PFSK-1 (cell line): ENCODE results near the gene FCHSD1.

Source experiments
- FOXP2 ChIP-seq: optimal IDR thresholded peaks from 2 replicates; pipeline ENCODE3; 2011; ENCODE audit warnings: borderline replicate concordance, control low read depth, inconsistent platforms; ENCODE audit not compliant: insufficient read depth; ENCODE audit errors: extremely low read length, extremely low read depth
- POLR2AphosphoS5 ChIP-seq: IDR thresholded peaks from 2 replicates; pipeline ENCODE4 v1.6.1; 2012; ENCODE audit warnings: low read depth, mild to moderate bottlenecking, control low read depth, low read length, moderate library complexity
- SIN3A ChIP-seq: IDR thresholded peaks from 2 replicates; pipeline ENCODE4 v1.6.1; 2012; ENCODE audit warnings: mild to moderate bottlenecking, low read length, moderate library complexity, borderline replicate concordance; ENCODE audit not compliant: insufficient read depth
- TAF1 ChIP-seq: IDR thresholded peaks from 2 replicates; pipeline ENCODE4 v1.6.1; 2012; ENCODE audit warnings: low read length, control low read depth, borderline replicate concordance; ENCODE audit not compliant: insufficient read depth
- TF ChIP-seq, protein P1 (sequence below), 2 experiments: IDR thresholded peaks; 2 replicates each; pipeline versions ENCODE4 v1.6.1 to v1.8.0; 2011 to 2012; ENCODE audit warnings: low read depth in 2 of 2, low read length in 2 of 2, control low read depth in 1 of 2, inconsistent platforms in 1 of 2, mild to moderate bottlenecking in 1 of 2, moderate library complexity in 1 of 2; ENCODE audit not compliant: insufficient read depth in 1 of 2

Gene FCHSD1

DNA sequence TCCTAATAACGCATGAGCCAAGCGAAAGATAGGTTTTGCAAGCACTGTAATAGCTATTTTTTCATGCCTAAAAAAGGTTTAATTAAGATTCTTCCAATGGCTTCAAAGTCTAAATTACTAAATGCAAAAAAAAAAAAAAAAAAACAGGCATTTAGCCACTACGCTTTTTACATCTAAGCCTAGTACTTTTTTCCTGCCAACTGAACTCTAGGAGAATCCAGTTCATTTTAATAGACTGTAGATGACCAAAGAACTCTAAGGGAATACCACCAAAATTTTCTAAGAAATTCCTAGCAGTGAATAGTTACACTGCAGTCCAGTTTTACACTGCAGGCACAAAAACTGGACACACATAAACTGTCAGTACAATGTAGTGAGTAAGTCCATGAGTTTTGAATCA is 42.2 kb downstream of the FCHSD1 start:
- TF ChIP-seq SIN3A = no peak
- TF ChIP-seq FOXP2 = no peak
- no peak for TF ChIP-seq TAF1
- TF ChIP-seq POLR2AphosphoS5 = no peak
- TF ChIP-seq, protein P1, sequence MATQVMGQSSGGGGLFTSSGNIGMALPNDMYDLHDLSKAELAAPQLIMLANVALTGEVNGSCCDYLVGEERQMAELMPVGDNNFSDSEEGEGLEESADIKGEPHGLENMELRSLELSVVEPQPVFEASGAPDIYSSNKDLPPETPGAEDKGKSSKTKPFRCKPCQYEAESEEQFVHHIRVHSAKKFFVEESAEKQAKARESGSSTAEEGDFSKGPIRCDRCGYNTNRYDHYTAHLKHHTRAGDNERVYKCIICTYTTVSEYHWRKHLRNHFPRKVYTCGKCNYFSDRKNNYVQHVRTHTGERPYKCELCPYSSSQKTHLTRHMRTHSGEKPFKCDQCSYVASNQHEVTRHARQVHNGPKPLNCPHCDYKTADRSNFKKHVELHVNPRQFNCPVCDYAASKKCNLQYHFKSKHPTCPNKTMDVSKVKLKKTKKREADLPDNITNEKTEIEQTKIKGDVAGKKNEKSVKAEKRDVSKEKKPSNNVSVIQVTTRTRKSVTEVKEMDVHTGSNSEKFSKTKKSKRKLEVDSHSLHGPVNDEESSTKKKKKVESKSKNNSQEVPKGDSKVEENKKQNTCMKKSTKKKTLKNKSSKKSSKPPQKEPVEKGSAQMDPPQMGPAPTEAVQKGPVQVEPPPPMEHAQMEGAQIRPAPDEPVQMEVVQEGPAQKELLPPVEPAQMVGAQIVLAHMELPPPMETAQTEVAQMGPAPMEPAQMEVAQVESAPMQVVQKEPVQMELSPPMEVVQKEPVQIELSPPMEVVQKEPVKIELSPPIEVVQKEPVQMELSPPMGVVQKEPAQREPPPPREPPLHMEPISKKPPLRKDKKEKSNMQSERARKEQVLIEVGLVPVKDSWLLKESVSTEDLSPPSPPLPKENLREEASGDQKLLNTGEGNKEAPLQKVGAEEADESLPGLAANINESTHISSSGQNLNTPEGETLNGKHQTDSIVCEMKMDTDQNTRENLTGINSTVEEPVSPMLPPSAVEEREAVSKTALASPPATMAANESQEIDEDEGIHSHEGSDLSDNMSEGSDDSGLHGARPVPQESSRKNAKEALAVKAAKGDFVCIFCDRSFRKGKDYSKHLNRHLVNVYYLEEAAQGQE (IDR thresholded peaks at IDR 0.05; ENCODE audit: insufficient read depth in 1 of 2, low read depth in 2 of 2, low read length in 2 of 2) = no peak

DNA sequence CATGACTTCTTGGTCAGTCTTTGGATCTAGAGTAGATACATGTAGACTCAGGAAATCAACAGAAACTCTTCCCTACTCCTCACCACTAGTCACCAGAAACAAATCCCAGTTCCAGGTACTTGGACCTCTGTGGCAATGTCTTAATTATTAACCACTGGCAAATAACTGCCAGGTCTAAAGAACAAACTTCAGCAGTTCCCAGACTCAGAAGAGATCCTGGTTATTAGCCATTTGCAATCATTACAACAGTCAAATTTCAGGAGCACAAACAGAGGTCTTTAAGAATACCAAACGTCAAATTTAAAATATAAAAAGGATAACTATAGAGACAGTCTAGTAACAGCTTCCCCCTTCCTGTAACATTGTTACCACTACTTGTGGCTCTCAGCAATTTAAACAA is 42.7 kb downstream of the FCHSD1 start:
- TF ChIP-seq TAF1 = no peak
- TF ChIP-seq, protein P1 (IDR thresholded peaks at IDR 0.05; ENCODE audit: insufficient read depth in 1 of 2, low read depth in 2 of 2, low read length in 2 of 2) = no peak
- TF ChIP-seq FOXP2 = no peak
- no peak for TF ChIP-seq POLR2AphosphoS5
- TF ChIP-seq SIN3A = no peak

DNA sequence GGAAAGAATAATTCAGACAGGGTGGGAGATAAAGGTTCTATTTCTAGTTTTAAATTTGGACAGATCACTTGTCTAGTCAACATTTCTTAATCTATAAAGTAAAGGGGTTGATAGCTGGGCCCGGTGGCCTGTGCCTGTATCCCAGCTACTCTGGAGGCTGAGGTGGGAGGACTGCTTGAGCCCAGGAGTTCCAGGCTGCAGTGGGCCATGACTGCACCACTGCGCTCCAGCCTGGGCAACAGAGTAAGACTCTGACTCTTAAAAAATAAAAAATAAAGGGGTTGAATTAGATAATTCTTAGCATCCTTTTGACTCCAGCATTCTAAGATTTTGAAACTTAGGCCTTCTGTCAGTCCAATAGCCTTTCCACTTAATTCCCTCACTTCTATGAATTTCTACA is 43.2 kb downstream of the FCHSD1 start:
- TF ChIP-seq, protein P1 (IDR thresholded peaks at IDR 0.05; ENCODE audit: insufficient read depth in 1 of 2, low read depth in 2 of 2, low read length in 2 of 2) = no peak
- no peak for TF ChIP-seq POLR2AphosphoS5
- TF ChIP-seq TAF1 = no peak
- no peak for TF ChIP-seq FOXP2
- TF ChIP-seq SIN3A = no peak

DNA sequence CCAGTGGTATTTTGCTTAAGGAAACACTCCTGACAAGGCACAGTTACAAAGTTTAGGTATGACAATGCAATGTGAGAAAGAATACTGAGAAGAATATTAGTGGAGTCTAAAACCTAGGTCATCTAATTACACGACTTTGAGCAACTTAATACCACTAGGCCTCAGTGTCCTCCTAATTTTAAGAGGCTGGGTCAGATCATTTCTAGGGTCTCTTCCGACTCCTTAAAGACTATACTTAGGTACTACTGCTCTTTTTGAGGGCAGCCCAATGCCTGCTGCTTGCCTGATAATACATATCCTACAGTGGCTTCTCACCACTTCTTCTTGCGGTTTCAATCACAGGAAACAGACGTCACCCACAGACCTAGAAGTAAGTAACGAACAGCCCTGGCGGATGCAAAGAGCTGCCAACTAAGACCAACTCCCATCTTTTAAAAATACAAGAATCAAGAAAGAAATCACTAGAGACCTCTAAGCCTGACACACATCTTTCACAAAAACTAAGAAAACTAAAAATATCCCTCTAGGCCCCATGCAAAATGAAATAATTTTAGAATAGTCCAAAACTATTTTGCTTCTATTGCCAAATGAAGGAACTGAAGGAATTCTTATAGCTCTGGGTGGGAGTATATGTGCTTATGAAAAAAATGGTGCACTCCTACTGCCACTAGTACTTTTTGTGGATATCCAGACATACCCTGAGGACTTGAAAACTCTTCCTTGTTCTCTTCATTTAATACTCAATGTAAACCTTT is 45.5 kb downstream of the FCHSD1 start:
- no peak for TF ChIP-seq POLR2AphosphoS5
- TF ChIP-seq TAF1 = no peak
- no peak for TF ChIP-seq SIN3A
- TF ChIP-seq FOXP2 = no peak
- TF ChIP-seq, protein P1 (IDR thresholded peaks at IDR 0.05; ENCODE audit: insufficient read depth in 1 of 2, low read depth in 2 of 2, low read length in 2 of 2) = no peak
